Keratinocyte (primary cell): Measurements from ENCODE around the gene CLDN6. TPM values are rescaled to one million over a fixed set of nuclear protein-coding genes. Genes with fewer than 3 reads are reported as not detected.

Experiments used
- DNase-seq: peaks from one replicate; pipeline ENCODE4 v3.0.0-alpha.2; 2011; ENCODE audit warnings: low read depth, missing footprints, low spot score
- FAIRE-seq: peaks from 2 replicates; lab custom pipeline; 2011; peaks lifted over from hg19 to GRCh38; lab: Jason Lieb, UNC
- H2AFZ ChIP-seq: 2 replicates; pipeline ENCODE4 v1.6.0; 2012; ENCODE audit warnings: low read length, control low read depth, inconsistent platforms; ENCODE audit not compliant: control insufficient read depth
- H3K27ac ChIP-seq: 2 replicates; pipeline ENCODE4 v1.5.1; 2011; ENCODE audit warnings: low read length; ENCODE audit not compliant: control insufficient read depth, insufficient read depth
- H3K27me3 ChIP-seq: 3 replicates; pipeline ENCODE4 v1.6.0; 2011; ENCODE audit warnings: low read length; ENCODE audit not compliant: control insufficient read depth, insufficient read depth; ENCODE audit errors: extremely low read depth
- H3K36me3 ChIP-seq, 2 experiments: 2 replicates in 1 of 2; 3 replicates in 1 of 2; pipeline ENCODE4 v1.5.1; 2011; ENCODE audit warnings: low read length in 2 of 2, mild to moderate bottlenecking in 1 of 2; ENCODE audit not compliant: control insufficient read depth in 2 of 2, insufficient read depth in 2 of 2; ENCODE audit errors: extremely low read depth in 1 of 2
- H3K4me1 ChIP-seq: 3 replicates; pipeline ENCODE4 v1.5.1; 2011; ENCODE audit warnings: low read length; ENCODE audit not compliant: control insufficient read depth, insufficient read depth; ENCODE audit errors: extremely low read depth
- H3K4me2 ChIP-seq: 3 replicates; pipeline ENCODE4 v1.6.0; 2011; ENCODE audit warnings: low read depth, low read length; ENCODE audit not compliant: control insufficient read depth, insufficient read depth; ENCODE audit errors: extremely low read depth
- H3K4me3 ChIP-seq, 3 experiments: fragments of 200-600 bp in 1 of 3; sonication (generic) in 1 of 3; 2 replicates in 2 of 3; 3 replicates in 1 of 3; pipeline ENCODE4 v1.5.1; 2011 to 2016; ENCODE audit warnings: low read length in 3 of 3, mild to moderate bottlenecking in 3 of 3, control low read depth in 2 of 3, inconsistent platforms in 1 of 3, low read depth in 1 of 3, mixed read lengths in 1 of 3, mixed run types in 1 of 3, moderate library complexity in 1 of 3; ENCODE audit not compliant: control insufficient read depth in 2 of 3, insufficient read depth in 2 of 3; ENCODE audit errors: extremely low read depth in 1 of 3
- H3K79me2 ChIP-seq: 2 replicates; pipeline ENCODE4 v1.6.0; 2012; ENCODE audit warnings: low read length; ENCODE audit not compliant: control insufficient read depth, insufficient read depth
- H3K9ac ChIP-seq: 3 replicates; pipeline ENCODE4 v1.6.0; 2011; ENCODE audit warnings: low read length; ENCODE audit not compliant: control insufficient read depth, insufficient read depth; ENCODE audit errors: extremely low read depth
- H3K9me1 ChIP-seq: 3 replicates; pipeline ENCODE4 v1.6.0; 2011; ENCODE audit warnings: low read length; ENCODE audit not compliant: control insufficient read depth, insufficient read depth; ENCODE audit errors: extremely low read depth
- H3K9me3 ChIP-seq: 2 replicates; pipeline ENCODE4 v1.5.1; 2012; ENCODE audit warnings: low read depth, low read length; ENCODE audit not compliant: control insufficient read depth
- H4K20me1 ChIP-seq: 3 replicates; pipeline ENCODE4 v1.6.0; 2011; ENCODE audit warnings: low read length; ENCODE audit not compliant: control insufficient read depth, insufficient read depth; ENCODE audit errors: extremely low read depth
- EZH2 ChIP-seq: IDR thresholded peaks from one replicate; pipeline ENCODE4 v1.6.1; 2012; ENCODE audit warnings: inconsistent platforms, mild to moderate bottlenecking, low read length, moderate library complexity
- dilution Hi-C: fragments of 300-500 bp; cut with MboI; formaldehyde crosslinking; loops from one replicate; pipeline ENCODE4 v1.7.0; 2020; ENCODE audit warnings: low sequenced_read_pairs; ENCODE audit not compliant: extremely low pct_ligation_motif_present
- polyA plus RNA-seq, 5 experiments: library from polyadenylated mRNA; depleted of rRNA in 3 of 5; stranded (reverse) in 3 of 5; stranded (forward) in 1 of 5; unstranded in 1 of 5; fragments of >200 nt; gene quantifications; 1 replicate in 1 of 5; 2 replicates in 3 of 5; 3 replicates in 1 of 5; pipeline versions ENCODE4 v1.2.1 to v1.2.3, GENCODE V29; 2011 to 2012; ENCODE audit warnings: missing spikeins in 2 of 5, low read depth in 1 of 5, low replicate concordance in 1 of 5
- TF ChIP-seq, protein P1 (sequence below), 3 experiments: IDR thresholded peaks in 1 of 3; conservative IDR thresholded peaks in 1 of 3; optimal IDR thresholded peaks in 1 of 3; 2 replicates in 2 of 3; 3 replicates in 1 of 3; pipeline versions ENCODE3 to v1.5.1; 2011; ENCODE audit warnings: low read length in 3 of 3, mild to moderate bottlenecking in 3 of 3, moderate library complexity in 2 of 3, control low read depth in 1 of 3, inconsistent platforms in 1 of 3; ENCODE audit not compliant: insufficient read depth in 2 of 3; ENCODE audit errors: extremely low read depth in 1 of 3

The CLDN6 gene
- polyA plus RNA-seq, 1 donor (not counting 4 experiments of a cell fraction or from before 2014, with no cell fraction given), result not detected

DNA sequence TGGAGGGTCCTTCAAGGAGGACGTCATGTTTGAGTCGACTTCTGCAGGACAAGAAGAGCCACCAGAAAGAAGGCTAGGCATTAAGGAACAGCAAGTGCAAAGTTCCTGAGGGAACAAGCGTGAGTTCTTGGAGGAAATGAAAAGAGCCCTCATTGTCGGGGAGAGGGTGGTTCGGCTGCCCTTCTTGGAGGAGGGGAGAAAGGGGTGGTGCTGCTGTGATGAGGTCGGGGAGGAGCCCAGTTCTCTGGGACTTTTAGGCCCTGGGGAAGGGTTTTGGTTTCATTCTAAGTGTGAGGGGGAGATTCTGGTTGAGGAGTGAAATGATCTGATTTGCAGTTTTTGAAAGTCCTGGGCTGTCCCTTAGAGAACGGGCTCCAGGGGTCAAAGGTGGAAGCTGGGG lies 14.6 kb upstream of the CLDN6 start:
- no peak overlapping the region for H3K9ac ChIP-seq
- peaks cover 0 to 1% of the 10 kb centered on the region in 2 experiments for H3K36me3 ChIP-seq
- H3K9me1 ChIP-seq, result no peaks in the 10 kb centered on the region
- no peak overlapping the region for H2AFZ ChIP-seq
- H3K4me3 ChIP-seq, result no peak overlapping the region
- dilution Hi-C loops, result no loop called here
- H4K20me1 ChIP-seq, result no peaks in the 10 kb centered on the region
- H3K79me2 ChIP-seq, result no peaks in the 10 kb centered on the region
- DNase-seq (no peak), FAIRE-seq (no peak)
- no peak overlapping the region for H3K4me2 ChIP-seq
- H3K4me1 ChIP-seq, result peaks cover 5% of the 10 kb centered on the region
- peaks cover 42% of the 10 kb centered on the region for H3K27me3 ChIP-seq
- H3K9me3 ChIP-seq, result no peaks in the 10 kb centered on the region
- no peak overlapping the region for H3K27ac ChIP-seq
- TF ChIP-seq, protein P1, sequence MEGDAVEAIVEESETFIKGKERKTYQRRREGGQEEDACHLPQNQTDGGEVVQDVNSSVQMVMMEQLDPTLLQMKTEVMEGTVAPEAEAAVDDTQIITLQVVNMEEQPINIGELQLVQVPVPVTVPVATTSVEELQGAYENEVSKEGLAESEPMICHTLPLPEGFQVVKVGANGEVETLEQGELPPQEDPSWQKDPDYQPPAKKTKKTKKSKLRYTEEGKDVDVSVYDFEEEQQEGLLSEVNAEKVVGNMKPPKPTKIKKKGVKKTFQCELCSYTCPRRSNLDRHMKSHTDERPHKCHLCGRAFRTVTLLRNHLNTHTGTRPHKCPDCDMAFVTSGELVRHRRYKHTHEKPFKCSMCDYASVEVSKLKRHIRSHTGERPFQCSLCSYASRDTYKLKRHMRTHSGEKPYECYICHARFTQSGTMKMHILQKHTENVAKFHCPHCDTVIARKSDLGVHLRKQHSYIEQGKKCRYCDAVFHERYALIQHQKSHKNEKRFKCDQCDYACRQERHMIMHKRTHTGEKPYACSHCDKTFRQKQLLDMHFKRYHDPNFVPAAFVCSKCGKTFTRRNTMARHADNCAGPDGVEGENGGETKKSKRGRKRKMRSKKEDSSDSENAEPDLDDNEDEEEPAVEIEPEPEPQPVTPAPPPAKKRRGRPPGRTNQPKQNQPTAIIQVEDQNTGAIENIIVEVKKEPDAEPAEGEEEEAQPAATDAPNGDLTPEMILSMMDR (optimal IDR thresholded peaks at IDR 0.05 in 1 of 3, IDR thresholded peaks at IDR 0.05 in 1 of 3, conservative IDR thresholded peaks at IDR 0.05 in 1 of 3; ENCODE audit: extremely low read depth in 1 of 3, insufficient read depth in 2 of 3, low read length in 3 of 3), result no peak
- TF ChIP-seq EZH2, result no peak

GRCh38 chr16:3030222-3031212 lies 12.5 kb upstream of the CLDN6 start:
- Histone ChIP-seq H3K27me3 (peaks cover 23% of the 10 kb centered on the region), H2AFZ (no peak overlapping the region), H3K79me2 (no peaks in the 10 kb centered on the region), H3K4me1 (peaks cover 5% of the 10 kb centered on the region), H3K9ac (no peak overlapping the region), H3K4me2 (no peak overlapping the region), H3K4me3 (no peak overlapping the region), H3K9me1 (no peaks in the 10 kb centered on the region), H3K9me3 (no peaks in the 10 kb centered on the region), H3K36me3 (peaks cover 11% of the 10 kb centered on the region in 2 experiments), H3K27ac (no peak overlapping the region), H4K20me1 (no peaks in the 10 kb centered on the region)
- TF ChIP-seq EZH2, result no peak
- TF ChIP-seq, protein P1 (optimal IDR thresholded peaks at IDR 0.05 in 1 of 3, IDR thresholded peaks at IDR 0.05 in 1 of 3, conservative IDR thresholded peaks at IDR 0.05 in 1 of 3; ENCODE audit: extremely low read depth in 1 of 3, insufficient read depth in 2 of 3, low read length in 3 of 3), result no peak
- FAIRE-seq (no peak), DNase-seq (no peak)
- dilution Hi-C loops, result no loop called here
